ENCODE data around the gene MYLK.

GRCh38 chr3:123568034-123568433 is 316.1 kb downstream of the MYLK start:
- TF ChIP-seq POLR2AphosphoS5 (IDR thresholded peaks at IDR 0.05; ENCODE audit: low read depth, low read length) (no peak), TAF1 (IDR thresholded peaks at IDR 0.05; ENCODE audit: borderline replicate concordance, insufficient read depth, low read length) (no peak)

All from PFSK-1 (cell line).